GM19023 (cell line): ENCODE data around the gene STK10.

Experiments
- ATAC-seq: cut with Tn5 transposase; IDR thresholded peaks from one replicate; pipeline ENCODE4 v1.9.1; 2021; ENCODE audit warnings: mild to moderate bottlenecking, moderate library complexity; ENCODE audit not compliant: unreplicated experiment

The STK10 gene

GRCh38 chr5:172144931-172145869 is 42.8 kb downstream of the STK10 start:
- no peak for ATAC-seq

DNA sequence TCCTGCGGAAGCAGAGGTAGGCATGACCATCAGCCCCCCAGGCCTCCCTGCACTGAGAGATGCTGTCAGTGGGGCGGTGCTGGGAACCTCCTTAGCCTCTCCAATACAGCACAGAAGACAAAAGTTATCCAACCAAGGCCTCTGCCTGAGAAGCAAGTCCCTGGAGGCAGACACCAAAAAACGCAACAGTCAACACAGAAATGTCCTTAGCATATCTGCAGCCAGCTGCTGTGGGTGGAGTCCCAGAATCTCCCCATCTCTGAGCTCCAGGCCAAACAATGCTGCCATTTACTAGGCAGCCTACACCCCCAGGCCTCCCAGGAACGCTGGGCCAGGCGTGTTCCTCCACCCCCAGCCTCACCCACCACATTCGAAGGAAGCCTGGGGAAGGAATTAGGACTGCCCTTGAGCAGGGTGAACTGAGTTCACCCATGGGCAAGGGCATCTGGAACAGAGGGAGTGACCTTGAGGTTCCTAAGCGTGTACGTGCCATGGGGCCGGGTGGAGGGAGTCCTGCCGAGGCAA is 43.7 kb downstream of the STK10 start:
- ATAC-seq: peak; percentile 74

DNA sequence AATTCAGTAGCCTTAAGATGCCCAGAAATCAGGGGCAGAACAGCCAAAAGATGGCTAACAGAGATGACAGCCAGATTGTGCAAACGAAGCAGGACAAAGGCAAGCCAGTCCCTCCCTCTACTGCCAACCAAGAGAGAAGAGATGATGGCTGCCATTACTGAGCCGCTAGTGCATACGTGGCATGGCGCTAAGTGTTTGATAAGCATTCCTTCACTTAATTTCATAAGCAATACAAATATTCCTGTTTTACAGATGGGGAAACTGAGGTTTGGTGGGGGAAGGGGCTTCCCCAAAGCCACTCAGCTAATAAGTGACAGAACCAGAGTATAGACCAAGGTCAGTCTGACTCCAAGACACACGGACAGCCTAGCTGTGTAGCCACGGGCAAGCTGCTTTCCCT is 44.1 kb downstream of the STK10 start:
- ATAC-seq: no peak

DNA sequence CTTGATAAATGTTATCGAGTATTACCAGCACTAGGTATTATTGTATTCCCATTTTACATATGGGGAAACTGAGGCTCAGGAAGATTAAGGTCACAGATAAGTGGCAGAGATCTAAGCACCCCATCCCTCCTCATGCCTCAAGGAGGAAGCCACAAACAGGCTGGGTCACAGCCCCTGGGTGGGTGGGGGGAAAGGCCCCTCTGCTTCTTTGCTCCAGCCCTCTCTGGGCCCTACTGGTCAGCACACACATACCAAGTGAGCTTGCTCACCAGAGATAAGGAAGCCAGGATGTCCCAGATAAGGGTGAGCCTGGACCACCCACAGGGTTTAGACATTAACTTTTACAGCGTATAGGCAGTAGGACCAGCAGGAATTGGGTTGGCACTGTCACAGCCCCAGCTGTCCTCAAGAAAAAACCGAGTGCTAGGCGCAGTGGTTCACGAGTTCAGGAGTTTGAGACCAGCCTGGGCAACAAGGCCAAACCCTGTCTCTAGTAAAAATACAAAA is 45.3 kb downstream of the STK10 start:
- no peak for ATAC-seq

- ATAC-seq: no peak
Measured at GRCh38 chr5:172141949-172142319, 46.1 kb downstream of the STK10 start.

DNA sequence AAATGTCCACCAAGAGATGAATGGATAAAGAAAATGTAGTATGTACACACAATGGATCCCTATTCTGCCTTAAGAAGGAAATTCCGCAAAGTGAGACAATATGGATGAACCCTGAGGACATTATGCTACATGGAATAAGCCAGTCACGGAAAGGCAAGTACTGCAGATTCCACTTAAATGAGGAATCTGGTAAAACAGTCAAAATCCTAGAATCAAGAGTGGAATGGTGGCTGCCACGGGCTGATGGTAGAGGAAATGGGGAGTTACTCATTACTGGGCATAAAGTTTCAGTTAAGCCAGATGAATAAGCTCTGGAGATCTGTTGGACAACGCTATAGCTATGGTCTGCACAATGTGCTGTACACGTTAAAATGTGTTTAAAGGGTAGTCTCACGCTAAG is 47.2 kb downstream of the STK10 start:
- ATAC-seq: no peak

DNA sequence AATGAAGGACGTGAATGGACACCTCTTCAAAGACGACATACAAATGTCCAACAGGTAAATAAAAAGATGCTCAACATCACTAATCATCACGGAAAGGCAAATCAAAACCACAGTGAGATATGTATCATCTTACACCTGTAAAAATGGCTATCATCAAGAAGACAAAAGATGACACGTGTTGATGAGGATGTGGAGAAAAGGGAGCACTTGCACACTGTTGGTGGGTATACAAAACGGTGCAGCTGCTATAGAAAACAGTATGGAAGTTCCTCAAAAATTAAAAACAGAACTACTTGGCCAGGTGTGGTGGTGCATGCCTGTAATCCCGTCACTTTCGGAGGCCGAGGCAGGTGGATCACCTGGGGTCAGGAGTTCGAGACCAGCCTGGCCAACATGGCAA is 47.9 kb downstream of the STK10 start:
- ATAC-seq: no peak

DNA sequence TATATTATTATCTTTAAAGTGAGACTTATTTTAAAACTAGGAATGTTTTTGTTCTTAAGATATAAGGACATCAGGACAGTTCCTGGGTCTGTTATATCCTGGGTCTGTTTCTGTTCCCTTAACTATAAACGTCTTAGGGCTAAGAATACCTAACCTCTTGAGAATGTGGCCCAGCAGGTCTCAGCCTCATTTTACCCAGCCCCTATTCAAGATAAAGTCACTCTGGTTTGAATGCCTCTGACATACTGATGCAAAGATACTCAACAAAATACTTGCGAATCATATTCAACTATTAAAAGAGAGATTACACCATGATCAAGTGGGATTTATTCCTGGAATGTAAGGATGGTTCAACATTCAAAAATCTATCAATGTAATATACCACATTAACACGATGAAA is 51.0 kb downstream of the STK10 start:
- no peak for ATAC-seq

DNA sequence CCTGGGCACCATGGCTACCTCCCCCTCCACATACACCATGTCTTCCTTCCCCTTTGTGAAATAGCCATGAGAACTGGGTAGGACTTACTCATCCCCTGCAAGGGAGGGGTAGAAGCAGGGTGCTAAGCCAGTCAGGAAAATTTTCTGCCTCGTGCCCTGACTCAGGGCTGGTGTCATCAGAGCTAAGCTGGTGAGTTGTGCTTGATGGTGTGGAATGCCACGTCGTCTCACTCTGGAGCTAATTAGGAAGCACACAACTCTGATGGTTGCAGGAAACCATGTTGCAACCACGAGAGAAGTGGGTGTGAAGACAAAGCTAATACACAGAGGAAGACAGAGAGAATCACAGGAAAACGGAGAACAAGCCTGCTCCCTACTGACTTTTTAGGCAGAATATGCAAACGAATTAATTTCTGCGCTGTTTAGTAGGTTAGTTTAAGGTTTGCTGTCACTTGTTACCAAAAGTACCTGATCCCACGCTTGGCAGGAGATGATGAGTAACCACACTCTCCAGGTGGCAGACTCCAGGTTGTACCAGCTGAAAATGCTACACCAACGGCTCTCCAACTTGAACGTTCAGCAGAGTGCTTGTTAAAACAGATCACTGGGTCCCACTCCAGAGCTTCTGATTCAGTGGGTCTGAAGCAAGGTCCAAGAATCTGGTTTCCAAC is 54.5 kb downstream of the STK10 start:
- ATAC-seq: no peak

GRCh38 chr5:172131690-172132089 is 56.3 kb downstream of the STK10 start:
- no peak for ATAC-seq

DNA sequence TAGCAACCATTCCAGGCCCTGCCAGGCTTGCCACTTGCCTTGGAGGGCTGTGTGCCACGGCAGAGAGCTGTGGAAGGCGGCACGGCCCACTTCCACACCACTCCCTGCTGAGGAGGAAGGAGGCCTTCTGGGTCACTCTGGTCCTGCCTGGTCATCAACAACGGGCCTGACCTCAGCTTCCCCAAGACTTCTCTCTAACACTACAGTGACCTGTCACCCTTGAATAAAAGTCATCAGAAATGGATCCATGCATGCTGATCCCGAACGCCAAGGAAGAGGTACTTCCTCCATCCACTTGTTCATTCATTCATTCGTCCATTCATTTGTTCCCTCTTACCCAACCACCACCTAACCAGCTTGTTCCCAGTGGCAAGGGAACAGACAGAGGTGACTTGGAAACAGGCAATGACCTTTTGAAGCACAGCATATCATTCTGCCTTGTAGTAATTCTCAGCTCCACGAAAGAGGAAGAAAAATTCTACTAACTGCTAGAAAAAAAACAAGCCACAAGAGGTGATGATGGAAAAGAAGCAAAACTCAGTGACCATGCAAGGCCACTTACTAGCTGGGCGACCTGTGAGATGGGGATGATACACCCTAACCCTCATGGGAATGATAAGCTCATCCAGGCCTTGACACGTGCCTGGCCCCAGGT is 58.6 kb downstream of the STK10 start:
- ATAC-seq: no peak

- no peak for ATAC-seq
Measured at GRCh38 chr5:172127581-172127980, 60.4 kb downstream of the STK10 start.

DNA sequence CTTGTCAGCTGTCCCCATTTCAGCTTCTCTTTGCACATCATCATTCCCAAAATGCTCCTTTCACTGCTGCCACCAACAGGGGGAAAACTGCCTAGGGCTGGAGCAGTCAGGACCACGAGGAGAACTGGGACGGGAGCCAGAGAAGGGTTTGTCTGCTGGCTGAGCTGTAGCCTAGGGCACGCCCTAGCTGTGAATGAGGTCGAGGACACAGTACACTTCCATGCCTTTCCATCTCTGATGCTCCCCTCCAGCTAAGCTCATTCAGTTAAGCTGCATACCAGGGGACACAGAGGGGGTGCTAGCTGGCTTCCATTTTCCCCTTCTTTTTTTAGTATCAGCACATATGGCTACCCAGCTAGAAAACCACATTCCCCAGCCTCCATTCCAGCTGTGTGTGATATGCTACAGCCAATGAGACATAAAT is 64.7 kb downstream of the STK10 start:
- no peak for ATAC-seq

DNA sequence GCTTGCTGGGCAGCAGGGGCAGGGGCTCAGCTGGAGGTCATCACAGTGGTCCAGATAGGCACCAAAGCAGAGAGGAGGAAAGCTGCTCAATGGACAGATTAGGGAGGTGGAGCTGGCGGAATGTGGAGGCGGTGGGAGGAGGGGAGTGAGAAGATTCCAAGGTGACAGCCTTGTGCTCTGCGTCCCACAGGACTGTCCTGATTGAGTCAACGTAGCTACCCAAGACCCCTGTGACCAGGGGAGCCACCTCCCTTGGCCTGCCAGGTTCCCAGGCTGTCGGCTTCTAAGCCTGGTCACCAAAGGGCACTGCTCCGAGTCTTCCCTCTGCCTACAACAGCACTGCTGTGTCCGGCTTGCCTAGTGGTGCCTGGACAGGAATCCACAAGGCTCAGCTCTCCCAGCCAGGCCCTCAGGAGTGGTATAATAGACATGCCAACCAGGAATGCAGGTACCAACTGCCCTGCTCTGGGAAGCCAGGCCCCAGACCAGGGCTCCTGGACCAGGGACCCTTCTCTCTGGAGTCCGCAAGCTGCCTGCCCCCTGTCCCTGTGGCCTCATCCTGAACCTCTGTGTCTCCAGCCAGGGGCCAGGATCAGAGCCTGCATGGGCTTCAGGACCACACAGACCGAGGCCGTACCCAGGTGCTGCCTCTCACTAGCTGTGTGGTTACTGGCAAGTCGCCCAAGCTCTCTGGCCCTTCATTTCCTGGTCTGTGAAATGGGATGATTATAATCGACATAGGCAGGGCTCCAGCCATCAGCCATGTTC is 67.9 kb downstream of the STK10 start:
- ATAC-seq: no peak

DNA sequence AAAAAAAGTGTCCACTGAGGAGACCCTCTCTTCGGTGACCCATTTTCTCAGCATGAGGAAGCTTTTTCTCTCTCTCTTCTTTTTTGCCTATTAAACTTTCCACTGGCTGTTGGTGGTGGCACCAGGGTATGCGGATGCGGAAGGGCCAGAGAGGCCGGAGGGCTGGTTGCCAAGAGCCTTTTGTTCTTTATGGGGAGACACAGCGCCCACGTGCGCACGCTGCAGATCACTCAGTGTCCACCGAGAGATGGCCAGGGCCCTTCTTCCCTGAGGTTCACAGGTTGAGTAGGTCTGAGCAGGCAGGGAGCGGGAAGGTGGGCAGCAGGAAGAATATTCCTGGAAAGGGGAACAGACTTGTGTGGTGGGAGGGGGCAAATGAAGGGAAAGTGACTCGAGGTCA is 69.1 kb downstream of the STK10 start:
- ATAC-seq: no peak

DNA sequence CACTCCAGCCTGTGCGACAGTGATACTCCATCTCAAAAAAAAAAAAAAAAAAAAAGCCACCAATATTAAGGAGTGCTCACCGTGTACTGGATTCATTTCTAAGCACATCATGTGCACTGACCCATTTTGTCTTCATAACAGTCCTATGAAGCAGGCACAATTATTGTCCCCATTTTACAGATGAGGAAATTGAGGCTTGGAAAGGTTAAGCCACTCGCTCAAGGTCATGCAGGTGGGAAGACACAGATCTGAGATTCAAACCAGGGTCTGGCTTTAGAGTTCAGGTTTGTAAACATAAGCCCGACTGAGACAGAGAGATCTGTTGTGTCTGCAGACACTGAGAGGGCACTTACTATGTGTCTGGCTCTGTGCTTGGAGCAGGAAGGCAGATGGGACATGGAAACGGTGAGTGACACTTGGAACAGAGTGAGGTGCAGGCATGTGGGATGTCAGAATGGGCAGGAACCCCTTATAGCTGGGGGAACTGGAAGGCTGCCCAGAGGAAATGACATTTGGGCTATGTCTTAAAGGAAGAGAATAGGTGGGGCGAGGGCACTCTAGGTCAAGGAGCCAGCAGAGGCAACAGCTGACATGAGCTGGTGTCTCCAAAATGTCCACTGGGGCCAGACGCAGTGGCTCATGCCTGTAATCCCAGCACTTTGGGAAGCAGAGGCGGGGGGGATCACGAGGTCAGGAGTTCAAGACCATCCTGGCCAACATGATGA is 69.9 kb downstream of the STK10 start:
- ATAC-seq: no peak

DNA sequence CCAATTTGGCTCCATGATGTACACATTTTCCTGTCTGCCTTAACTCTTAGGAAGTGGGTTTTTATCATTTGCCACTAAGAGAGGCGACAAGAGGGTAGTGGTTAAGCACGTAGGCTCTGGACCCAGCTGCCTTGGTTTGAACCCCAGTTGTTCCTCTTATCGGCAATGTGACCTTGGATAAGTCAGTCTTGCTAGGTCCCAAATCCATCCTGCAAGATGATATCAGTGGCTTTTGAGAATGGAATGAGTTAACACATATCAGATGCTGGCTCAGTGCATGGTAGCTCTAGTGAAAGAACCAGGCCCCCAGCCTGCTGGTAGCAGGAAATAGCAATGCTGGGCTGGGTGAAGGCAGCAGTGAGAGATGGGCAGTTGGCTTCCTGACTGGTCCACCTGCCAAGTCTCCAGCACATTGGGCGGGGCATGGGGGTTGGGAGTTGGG is 72.5 kb downstream of the STK10 start:
- no peak for ATAC-seq

DNA sequence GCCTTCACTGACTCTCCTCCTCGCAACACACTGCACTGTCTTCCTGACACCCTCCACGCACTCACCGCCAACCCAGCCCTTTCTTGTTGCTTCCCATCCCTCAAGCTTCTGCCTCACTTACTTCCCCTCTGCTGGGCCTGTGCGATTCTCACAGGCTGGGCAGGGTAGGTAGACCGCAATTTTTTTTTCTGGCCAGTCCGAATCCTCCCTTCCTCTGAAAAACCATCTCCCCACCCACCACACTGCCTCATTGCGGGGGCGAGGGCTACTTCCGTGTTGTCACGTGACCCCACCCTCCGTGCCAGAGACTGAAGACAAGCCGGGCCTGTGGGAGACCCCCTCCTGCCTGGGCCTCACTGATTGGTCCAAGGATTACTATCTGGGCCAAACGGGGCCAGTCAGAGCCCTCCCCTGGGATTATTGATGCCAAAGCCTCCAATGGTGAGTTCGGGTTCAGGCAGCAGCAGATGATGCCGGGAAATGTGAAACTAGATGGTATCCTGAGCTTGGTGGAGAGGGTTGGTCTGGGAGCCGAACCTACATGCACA is 73.1 kb downstream of the STK10 start:
- ATAC-seq: peak; percentile 62

- ATAC-seq: no peak
Measured at GRCh38 chr5:172113036-172113435, 75.0 kb downstream of the STK10 start.

GRCh38 chr5:172111852-172112225 is 76.2 kb downstream of the STK10 start:
- ATAC-seq: no peak
